HT1080 (cell line): ENCODE measurements around the gene BAG1. TPM values are rescaled to one million over a fixed set of nuclear protein-coding genes. Genes with fewer than 3 reads are reported as not detected.
A peak's percentile ranks its signal among the peaks of the same experiment; 100 is the strongest.

Experiments
- DNase-seq: peaks from one replicate; pipeline ENCODE4 v3.0.0-alpha.2; 2015; ENCODE audit warnings: low read depth
- polyA plus RNA-seq, 2 experiments: library from polyadenylated mRNA; depleted of rRNA; stranded (reverse); fragments of >200 nt; gene quantifications; 2 replicates each; pipeline ENCODE4 v1.2.3, GENCODE V29; 2015
- total RNA-seq: library from RNA; depleted of rRNA; stranded (reverse); fragments of >200 nt; shearing (Covaris generic); gene quantifications from 2 replicates; pipeline ENCODE4 v1.2.3, GENCODE V29; 2014; rRNA removed

Gene BAG1
- 63.3 and 65.7 TPM in 2 replicates for total RNA-seq
- 49.8 and 51.9 TPM in 2 replicates for polyA plus RNA-seq (2015; cell fraction: cytosol; rRNA removed)
- polyA plus RNA-seq (2015; cell fraction: nucleus; rRNA removed) = 23.5 and 30.6 TPM in 2 replicates

GRCh38 chr9:33264473-33265177, at the start of gene BAG1, which contains the start of gene CHMP5:
Gene BAG1 (minus strand): TSS chr9:33264708.
Gene CHMP5 (plus strand): TSS chr9:33265049. CDS start chr9:33265079, 30 bp downstream.
- DNase-seq = peak; percentile 98

- no peak for DNase-seq
Observed at GRCh38 chr9:33311953-33312352, 47.4 kb upstream of the BAG1 start.

- no peak for DNase-seq
Observed at GRCh38 chr9:33310748-33311147, 46.2 kb upstream of the BAG1 start.

GRCh38 chr9:33309903-33310302, 45.4 kb upstream of the BAG1 start:
- DNase-seq = no peak

- DNase-seq = no peak
Observed at GRCh38 chr9:33307067-33307466, 42.6 kb upstream of the BAG1 start.

- no peak for DNase-seq
Observed at GRCh38 chr9:33306037-33306436, 41.5 kb upstream of the BAG1 start.

GRCh38 chr9:33304362-33304761, 39.9 kb upstream of the BAG1 start:
- no peak for DNase-seq

GRCh38 chr9:33300546-33300945, 36.0 kb upstream of the BAG1 start:
- DNase-seq = no peak

- DNase-seq = no peak
Observed at GRCh38 chr9:33297432-33297831, 32.9 kb upstream of the BAG1 start.

- DNase-seq = no peak
Observed at GRCh38 chr9:33295571-33295970, 31.1 kb upstream of the BAG1 start.

- DNase-seq = no peak
Observed at GRCh38 chr9:33294670-33295432, 30.3 kb upstream of the BAG1 start.

- DNase-seq = no peak
Observed at GRCh38 chr9:33293782-33294181, 29.3 kb upstream of the BAG1 start.

GRCh38 chr9:33291901-33292300, 27.4 kb upstream of the BAG1 start:
- no peak for DNase-seq

GRCh38 chr9:33291031-33291397, 26.5 kb upstream of the BAG1 start:
- DNase-seq = no peak

- peak; percentile 99 for DNase-seq
Observed at GRCh38 chr9:33290247-33291030, 25.9 kb upstream of the BAG1 start, which contains the start of gene NFX1. Gene NFX1 (plus strand): TSS chr9:33290516. CDS start chr9:33290573, 57 bp downstream.

GRCh38 chr9:33289936-33290246, 25.4 kb upstream of the BAG1 start:
- DNase-seq = no peak

- DNase-seq = no peak
Observed at GRCh38 chr9:33289496-33289895, 25.0 kb upstream of the BAG1 start.

- no peak for DNase-seq
Observed at GRCh38 chr9:33288828-33289483, 24.4 kb upstream of the BAG1 start.

- DNase-seq = no peak
Observed at GRCh38 chr9:33288235-33288634, 23.7 kb upstream of the BAG1 start.

GRCh38 chr9:33287087-33287490, 22.6 kb upstream of the BAG1 start:
- peak; percentile 54 for DNase-seq

- no peak for DNase-seq
Observed at GRCh38 chr9:33285502-33285901, 21.0 kb upstream of the BAG1 start.
